GM18519 (cell line): ENCODE measurements around the gene DENND6A.

Source experiments
- ATAC-seq: cut with Tn5 transposase; IDR thresholded peaks from one replicate; pipeline ENCODE4 v1.9.1; 2021; ENCODE audit warnings: mild to moderate bottlenecking, moderate library complexity; ENCODE audit not compliant: unreplicated experiment, low FRiP score

The DENND6A gene

DNA sequence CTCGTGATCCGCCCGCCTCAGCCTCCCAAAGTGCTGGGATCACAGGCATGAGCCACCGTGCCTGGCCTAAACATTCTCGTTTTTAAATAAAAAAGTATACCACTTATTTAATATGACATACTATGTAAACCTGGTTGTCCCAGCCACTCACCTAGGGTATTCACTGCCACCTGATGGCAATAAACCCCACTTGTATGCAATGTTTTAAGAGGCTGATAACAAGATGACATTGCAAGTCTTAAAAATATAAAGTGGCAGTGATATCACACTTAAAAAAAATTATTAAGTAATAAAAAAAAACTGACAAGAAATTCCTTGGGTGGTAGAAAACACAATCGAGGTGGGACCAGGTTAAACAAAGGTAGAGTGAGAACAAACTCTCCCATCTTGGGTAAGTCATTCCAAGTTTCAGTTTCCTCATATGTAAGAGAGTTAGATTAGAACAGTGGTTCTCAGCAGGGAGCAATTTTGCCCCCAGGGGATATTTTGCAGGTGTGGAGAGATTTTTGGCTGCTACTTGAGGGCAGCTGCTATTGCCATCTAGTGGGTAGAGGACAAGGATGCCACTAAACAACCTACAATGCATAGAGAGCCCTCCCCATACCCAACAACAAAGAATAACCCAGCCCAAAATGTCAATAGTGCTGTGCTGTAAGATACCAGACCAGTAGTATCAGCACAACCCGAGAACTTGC lies 110.3 kb downstream of the DENND6A start:
- no peak for ATAC-seq

DNA sequence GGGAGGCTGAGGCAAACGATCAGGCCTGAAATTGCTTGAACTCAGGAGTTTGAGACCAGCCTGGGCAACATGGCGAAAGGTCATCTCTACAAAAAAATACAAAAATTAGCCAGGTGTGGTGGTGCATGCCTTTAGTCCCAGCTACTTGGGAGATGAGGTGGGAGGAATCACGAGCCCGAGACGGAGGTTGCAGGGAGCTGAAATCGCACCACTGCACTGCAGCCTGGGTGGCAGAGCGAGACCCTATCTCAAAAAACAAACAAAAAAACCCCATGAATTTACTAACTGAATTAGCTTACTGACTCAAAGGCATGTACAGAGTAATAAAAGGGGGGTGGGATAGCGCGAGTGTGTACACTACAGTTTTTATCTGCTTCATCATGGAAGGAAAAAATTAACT lies 115.1 kb downstream of the DENND6A start:
- ATAC-seq: no peak

GRCh38 chr3:57575966-57576626 lies 116.8 kb downstream of the DENND6A start:
- ATAC-seq: no peak
